Measurements from ENCODE around the gene POM121L2. TPM values are rescaled to one million over a fixed set of nuclear protein-coding genes. Genes with fewer than 3 reads are reported as not detected.

Gene POM121L2
- total RNA-seq, 8 experiments from 2014 or later = 0.09 to 0.71 (median 0.16) TPM; not detected in 2

- 0 to 20% (median 0%) methylated on average over 2 to 18 of the region's 33 CpGs; no CpG with 5 or more reads in 1 of the 10 experiments for WGBS, 10 experiments
- in situ Hi-C loops (cut with MboI; ENCODE audit: low pct_unique_long_range_greater_than_20kb in 2 of 9, low sequenced_read_pairs in 9 of 9, unreplicated experiment in 9 of 9) = no loop called here
- ATAC-seq (replicated peaks in 6 of 8) = peak in 1 of 8 experiments; percentile 60
Observed at GRCh38 chr6:27288136-27289044, 23.7 kb downstream of the POM121L2 start.

GRCh38 chr6:27287751-27288135 is 24.3 kb downstream of the POM121L2 start:
- Histone ChIP-seq H3K4me1 (replicated peaks in 1 of 2) (no peaks in the 10 kb centered on the region), H3K27ac (no peak overlapping the region), H3K4me3 (peak overlapping the region in 1 of 5 donors; percentile 1)
- WGBS, 10 experiments = 0 to 15% (median 7%) methylated on average over 4 to 8 of the region's 8 CpGs
- in situ Hi-C loops (cut with MboI; ENCODE audit: low pct_unique_long_range_greater_than_20kb in 2 of 9, low sequenced_read_pairs in 9 of 9, unreplicated experiment in 9 of 9) = no loop called here
- no peak for ATAC-seq (replicated peaks in 6 of 8)

More at GRCh38 chr6:27288136-27289044, 23.7 kb downstream of the POM121L2 start:
- Histone ChIP-seq H3K4me1 (replicated peaks in 1 of 2) (no peaks in the 10 kb centered on the region), H3K4me3 (peak overlapping the region in 1 of 5 donors; percentile 1), H3K27ac (no peak overlapping the region)

GRCh38 chr6:27286141-27286540 is 25.9 kb downstream of the POM121L2 start:
- WGBS, 10 experiments = 25 to 100% (median 58%) methylated on average over 1 to 2 of the region's 2 CpGs; no CpG with 5 or more reads in 1 of the 10 experiments
- Histone ChIP-seq H3K4me1 (replicated peaks in 1 of 2) (no peaks in the 10 kb centered on the region), H3K27ac (no peak overlapping the region), H3K4me3 (no peak overlapping the region)
- in situ Hi-C loops (cut with MboI; ENCODE audit: low pct_unique_long_range_greater_than_20kb in 2 of 9, low sequenced_read_pairs in 9 of 9, unreplicated experiment in 9 of 9) = no loop called here
- ATAC-seq (replicated peaks in 6 of 8) = no peak

- WGBS, 10 experiments = 1 to 46% (median 18%) methylated on average over 5 to 15 of the region's 16 CpGs
- no peak for ATAC-seq (replicated peaks in 6 of 8)
- in situ Hi-C loops (cut with MboI; ENCODE audit: low pct_unique_long_range_greater_than_20kb in 2 of 9, low sequenced_read_pairs in 9 of 9, unreplicated experiment in 9 of 9) = no loop called here
- no peak overlapping the region for H3K27ac ChIP-seq
- H3K4me1 ChIP-seq (replicated peaks in 1 of 2) = no peaks in the 10 kb centered on the region
- H3K4me3 ChIP-seq = no peak overlapping the region
Observed at GRCh38 chr6:27283279-27283678, 28.8 kb downstream of the POM121L2 start.

GRCh38 chr6:27281569-27281968 is 30.5 kb downstream of the POM121L2 start:
- 10 to 100% (median 33%) methylated on average over 1 of the region's 1 CpG; no CpG with 5 or more reads in 1 of the 10 experiments for WGBS, 10 experiments
- H3K4me3 ChIP-seq = no peak overlapping the region
- in situ Hi-C loops (cut with MboI; ENCODE audit: low pct_unique_long_range_greater_than_20kb in 2 of 9, low sequenced_read_pairs in 9 of 9, unreplicated experiment in 9 of 9) = no loop called here
- no peak for ATAC-seq (replicated peaks in 6 of 8)
- no peaks in the 10 kb centered on the region for H3K4me1 ChIP-seq (replicated peaks in 1 of 2)
- no peak overlapping the region for H3K27ac ChIP-seq

GRCh38 chr6:27281105-27281539 is 31.0 kb downstream of the POM121L2 start:
- H3K4me3 ChIP-seq = peak overlapping the region in 2 of 5 donors; percentile 10 to 43
- ATAC-seq (replicated peaks in 6 of 8) = peak in 1 of 8 experiments; percentile 15
- 0 to 8% (median 2%) methylated on average over 1 to 12 of the region's 13 CpGs for WGBS, 10 experiments
- in situ Hi-C loops (cut with MboI; ENCODE audit: low pct_unique_long_range_greater_than_20kb in 2 of 9, low sequenced_read_pairs in 9 of 9, unreplicated experiment in 9 of 9) = no loop called here
- H3K27ac ChIP-seq = no peak overlapping the region
- H3K4me1 ChIP-seq (replicated peaks in 1 of 2) = no peaks in the 10 kb centered on the region

GRCh38 chr6:27280540-27281000 is 31.5 kb downstream of the POM121L2 start:
- WGBS, 10 experiments = 0 to 11% (median 0%) methylated on average over 2 to 9 of the region's 9 CpGs; no CpG with 5 or more reads in 1 of the 10 experiments
- peak overlapping the region in 3 of 5 donors; percentile 10 to 43 (median 29) for H3K4me3 ChIP-seq
- H3K4me1 ChIP-seq (replicated peaks in 1 of 2) = no peaks in the 10 kb centered on the region
- ATAC-seq (replicated peaks in 6 of 8) = peak in 5 of 8 experiments; percentile 24 to 59 (median 34)
- in situ Hi-C loops (cut with MboI; ENCODE audit: low pct_unique_long_range_greater_than_20kb in 2 of 9, low sequenced_read_pairs in 9 of 9, unreplicated experiment in 9 of 9) = no loop called here
- no peak overlapping the region for H3K27ac ChIP-seq

- 0 to 3% (median 1%) methylated on average over 4 to 17 of the region's 17 CpGs for WGBS, 10 experiments
- peak overlapping the region; percentile 10 to 43 (median 14) for H3K4me3 ChIP-seq
- ATAC-seq (replicated peaks in 6 of 8) = peak in 7 of 8 experiments; percentile 31 to 89 (median 80)
- H3K4me1 ChIP-seq (replicated peaks in 1 of 2) = no peaks in the 10 kb centered on the region
- no peak overlapping the region for H3K27ac ChIP-seq
- in situ Hi-C loops (cut with MboI; ENCODE audit: low pct_unique_long_range_greater_than_20kb in 2 of 9, low sequenced_read_pairs in 9 of 9, unreplicated experiment in 9 of 9) = no loop called here
Observed at GRCh38 chr6:27280064-27280539, 32.0 kb downstream of the POM121L2 start.

- Histone ChIP-seq H3K4me1 (replicated peaks in 1 of 2) (no peaks in the 10 kb centered on the region), H3K4me3 (peak overlapping the region; percentile 10 to 43 (median 14)), H3K27ac (no peak overlapping the region)
- in situ Hi-C loops (cut with MboI; ENCODE audit: low pct_unique_long_range_greater_than_20kb in 2 of 9, low sequenced_read_pairs in 9 of 9, unreplicated experiment in 9 of 9) = no loop called here
- ATAC-seq (replicated peaks in 6 of 8) = peak in 6 of 8 experiments; percentile 32 to 77 (median 50)
- 0 to 40% (median 3%) methylated on average over 1 to 23 of the region's 24 CpGs for WGBS, 10 experiments
Observed at GRCh38 chr6:27279513-27280063, 32.5 kb downstream of the POM121L2 start.

GRCh38 chr6:27275025-27275956 is 36.8 kb downstream of the POM121L2 start:
- WGBS, 10 experiments = 3 to 31% (median 15%) methylated on average over 10 to 33 of the region's 36 CpGs
- Histone ChIP-seq H3K4me1 (replicated peaks in 1 of 2) (no peaks in the 10 kb centered on the region), H3K27ac (no peak overlapping the region), H3K4me3 (no peak overlapping the region)
- in situ Hi-C loops (cut with MboI; ENCODE audit: low pct_unique_long_range_greater_than_20kb in 2 of 9, low sequenced_read_pairs in 9 of 9, unreplicated experiment in 9 of 9) = no loop called here
- ATAC-seq (replicated peaks in 6 of 8) = no peak

GRCh38 chr6:27273783-27274182 is 38.3 kb downstream of the POM121L2 start:
- H3K4me3 ChIP-seq = no peak overlapping the region
- H3K27ac ChIP-seq = no peak overlapping the region
- in situ Hi-C loops (cut with MboI; ENCODE audit: low pct_unique_long_range_greater_than_20kb in 2 of 9, low sequenced_read_pairs in 9 of 9, unreplicated experiment in 9 of 9) = no loop called here
- H3K4me1 ChIP-seq (replicated peaks in 1 of 2) = no peaks in the 10 kb centered on the region
- ATAC-seq (replicated peaks in 6 of 8) = no peak
- WGBS, 10 experiments = 8 to 77% (median 48%) methylated on average over 3 to 11 of the region's 11 CpGs; no CpG with 5 or more reads in 1 of the 10 experiments

GRCh38 chr6:27268803-27269202 is 43.3 kb downstream of the POM121L2 start:
- H3K27ac ChIP-seq = no peak overlapping the region
- ATAC-seq (replicated peaks in 6 of 8) = no peak
- H3K4me3 ChIP-seq = no peak overlapping the region
- H3K4me1 ChIP-seq (replicated peaks in 1 of 2) = no peaks in the 10 kb centered on the region
- in situ Hi-C loops (cut with MboI; ENCODE audit: low pct_unique_long_range_greater_than_20kb in 2 of 9, low sequenced_read_pairs in 9 of 9, unreplicated experiment in 9 of 9) = no loop called here
- WGBS, 10 experiments = 13 to 93% (median 56%) methylated on average over 2 to 14 of the region's 14 CpGs; no CpG with 5 or more reads in 1 of the 10 experiments

Measured in motor neuron (in vitro differentiated cells).